ENCODE data around the gene UBE2L5.
A peak's percentile ranks its signal among the peaks of the same experiment; 100 is the strongest.

The UBE2L5 gene

GRCh38 chr13:30415430-30416030 is 6.8 kb upstream of the UBE2L5 start:
- Histone ChIP-seq H4K20me1 (ENCODE audit: insufficient read depth, low read length) (no peaks in the 10 kb centered on the region), H3K9ac (ENCODE audit: low read depth, low read length) (no peak overlapping the region), H2AFZ (ENCODE audit: low read depth, low read length) (no peak overlapping the region), H3K27ac (ENCODE audit: low read length) (no peak overlapping the region), H3K36me3 (ENCODE audit: insufficient read depth, low read length) (no peaks in the 10 kb centered on the region), H3K79me2 (ENCODE audit: insufficient read depth, low read length) (no peaks in the 10 kb centered on the region), H3K9me3 (ENCODE audit: insufficient read depth, low read length, severe bottlenecking) (no peaks in the 10 kb centered on the region), H3K27me3 (ENCODE audit: insufficient read depth, low read length, poor library complexity) (no peaks in the 10 kb centered on the region), H3K4me2 (ENCODE audit: insufficient read depth, low read length) (no peak overlapping the region), H3K4me1 (ENCODE audit: insufficient read depth, low read length) (peaks cover 31% of the 10 kb centered on the region), H3K4me3 (ENCODE audit: low read depth in 1 of 2, low read length in 2 of 2) (no peak overlapping the region)
- ATAC-seq (ENCODE audit: insufficient read depth, low read depth) (no peak), DNase-seq (no peak)
- TF ChIP-seq, protein P1, sequence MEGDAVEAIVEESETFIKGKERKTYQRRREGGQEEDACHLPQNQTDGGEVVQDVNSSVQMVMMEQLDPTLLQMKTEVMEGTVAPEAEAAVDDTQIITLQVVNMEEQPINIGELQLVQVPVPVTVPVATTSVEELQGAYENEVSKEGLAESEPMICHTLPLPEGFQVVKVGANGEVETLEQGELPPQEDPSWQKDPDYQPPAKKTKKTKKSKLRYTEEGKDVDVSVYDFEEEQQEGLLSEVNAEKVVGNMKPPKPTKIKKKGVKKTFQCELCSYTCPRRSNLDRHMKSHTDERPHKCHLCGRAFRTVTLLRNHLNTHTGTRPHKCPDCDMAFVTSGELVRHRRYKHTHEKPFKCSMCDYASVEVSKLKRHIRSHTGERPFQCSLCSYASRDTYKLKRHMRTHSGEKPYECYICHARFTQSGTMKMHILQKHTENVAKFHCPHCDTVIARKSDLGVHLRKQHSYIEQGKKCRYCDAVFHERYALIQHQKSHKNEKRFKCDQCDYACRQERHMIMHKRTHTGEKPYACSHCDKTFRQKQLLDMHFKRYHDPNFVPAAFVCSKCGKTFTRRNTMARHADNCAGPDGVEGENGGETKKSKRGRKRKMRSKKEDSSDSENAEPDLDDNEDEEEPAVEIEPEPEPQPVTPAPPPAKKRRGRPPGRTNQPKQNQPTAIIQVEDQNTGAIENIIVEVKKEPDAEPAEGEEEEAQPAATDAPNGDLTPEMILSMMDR (IDR thresholded peaks at IDR 0.05; ENCODE audit: borderline replicate concordance, extremely low read depth, low read length, poor library complexity, severe bottlenecking), result no peak

DNA sequence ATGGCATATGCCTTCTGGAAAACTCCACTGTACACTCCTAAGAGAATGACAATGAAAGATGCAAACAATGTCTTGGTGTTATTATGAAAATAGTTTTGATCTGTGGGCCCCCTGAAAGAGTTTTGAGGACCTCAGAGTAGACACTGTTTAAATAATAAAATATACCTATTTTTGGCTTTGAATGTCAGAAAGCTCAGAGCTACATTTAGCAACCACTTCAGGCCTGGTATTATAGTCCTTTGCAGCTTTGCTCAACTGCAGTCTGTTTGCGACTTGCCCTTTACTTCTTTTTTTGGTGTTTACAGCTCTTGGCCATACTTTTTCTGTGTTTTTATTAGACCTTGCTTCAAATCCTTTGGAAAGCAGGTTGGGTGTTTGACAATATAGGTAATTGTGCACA is 5.8 kb upstream of the UBE2L5 start:
- TF ChIP-seq, protein P1 (IDR thresholded peaks at IDR 0.05; ENCODE audit: borderline replicate concordance, extremely low read depth, low read length, poor library complexity, severe bottlenecking), result no peak
- no peak for TF ChIP-seq EZH2 (IDR thresholded peaks at IDR 0.05; ENCODE audit: borderline replicate concordance, low read depth, low read length, severe bottlenecking)
- DNase-seq (no peak), ATAC-seq (ENCODE audit: insufficient read depth, low read depth) (no peak)
- no peaks in the 10 kb centered on the region for H3K79me2 ChIP-seq (ENCODE audit: insufficient read depth, low read length)
- no peak overlapping the region for H2AFZ ChIP-seq (ENCODE audit: low read depth, low read length)
- peaks cover 40% of the 10 kb centered on the region for H3K4me1 ChIP-seq (ENCODE audit: insufficient read depth, low read length)
- no peak overlapping the region for H3K9ac ChIP-seq (ENCODE audit: low read depth, low read length)
- H3K36me3 ChIP-seq (ENCODE audit: insufficient read depth, low read length), result no peaks in the 10 kb centered on the region
- H3K9me3 ChIP-seq (ENCODE audit: insufficient read depth, low read length, severe bottlenecking), result no peaks in the 10 kb centered on the region
- H3K4me2 ChIP-seq (ENCODE audit: insufficient read depth, low read length), result no peak overlapping the region
- H3K27me3 ChIP-seq (ENCODE audit: insufficient read depth, low read length, poor library complexity), result no peaks in the 10 kb centered on the region
- no peak overlapping the region for H3K4me3 ChIP-seq (ENCODE audit: low read depth in 1 of 2, low read length in 2 of 2)
- H4K20me1 ChIP-seq (ENCODE audit: insufficient read depth, low read length), result no peaks in the 10 kb centered on the region
- no peak overlapping the region for H3K27ac ChIP-seq (ENCODE audit: low read length)

- TF ChIP-seq EZH2 (IDR thresholded peaks at IDR 0.05; ENCODE audit: borderline replicate concordance, low read depth, low read length, severe bottlenecking), result no peak
- TF ChIP-seq, protein P1 (IDR thresholded peaks at IDR 0.05; ENCODE audit: borderline replicate concordance, extremely low read depth, low read length, poor library complexity, severe bottlenecking), result no peak
- peaks cover 51% of the 10 kb centered on the region for H3K4me1 ChIP-seq (ENCODE audit: insufficient read depth, low read length)
- H3K79me2 ChIP-seq (ENCODE audit: insufficient read depth, low read length), result no peaks in the 10 kb centered on the region
- DNase-seq (no peak), ATAC-seq (ENCODE audit: insufficient read depth, low read depth) (no peak)
- no peak overlapping the region for H3K9ac ChIP-seq (ENCODE audit: low read depth, low read length)
- H3K4me3 ChIP-seq (ENCODE audit: low read depth in 1 of 2, low read length in 2 of 2), result no peak overlapping the region
- H3K27me3 ChIP-seq (ENCODE audit: insufficient read depth, low read length, poor library complexity), result no peaks in the 10 kb centered on the region
- H4K20me1 ChIP-seq (ENCODE audit: insufficient read depth, low read length), result no peaks in the 10 kb centered on the region
- H2AFZ ChIP-seq (ENCODE audit: low read depth, low read length), result no peak overlapping the region
- H3K36me3 ChIP-seq (ENCODE audit: insufficient read depth, low read length), result no peaks in the 10 kb centered on the region
- H3K27ac ChIP-seq (ENCODE audit: low read length), result peak overlapping the region; percentile 34; the same call in 1 of the 2 replicates
- H3K4me2 ChIP-seq (ENCODE audit: insufficient read depth, low read length), result no peak overlapping the region
- no peaks in the 10 kb centered on the region for H3K9me3 ChIP-seq (ENCODE audit: insufficient read depth, low read length, severe bottlenecking)
Measured at GRCh38 chr13:30418075-30418716, 4.1 kb upstream of the UBE2L5 start.
